ENCODE measurements around the gene ATP6V1G1. TPM values are rescaled to one million over a fixed set of nuclear protein-coding genes. Genes with fewer than 3 reads are reported as not detected.
A peak's percentile ranks its signal among the peaks of the same experiment; 100 is the strongest.
"Not testable (repeated sequence)": the region's sequence is repeated elsewhere in the genome, so short reads cannot be mapped to it uniquely, and the experiment has no call there.

ATP6V1G1 gene
- total RNA-seq, 1 donor from 2014 or later = 92.4 TPM

DNA sequence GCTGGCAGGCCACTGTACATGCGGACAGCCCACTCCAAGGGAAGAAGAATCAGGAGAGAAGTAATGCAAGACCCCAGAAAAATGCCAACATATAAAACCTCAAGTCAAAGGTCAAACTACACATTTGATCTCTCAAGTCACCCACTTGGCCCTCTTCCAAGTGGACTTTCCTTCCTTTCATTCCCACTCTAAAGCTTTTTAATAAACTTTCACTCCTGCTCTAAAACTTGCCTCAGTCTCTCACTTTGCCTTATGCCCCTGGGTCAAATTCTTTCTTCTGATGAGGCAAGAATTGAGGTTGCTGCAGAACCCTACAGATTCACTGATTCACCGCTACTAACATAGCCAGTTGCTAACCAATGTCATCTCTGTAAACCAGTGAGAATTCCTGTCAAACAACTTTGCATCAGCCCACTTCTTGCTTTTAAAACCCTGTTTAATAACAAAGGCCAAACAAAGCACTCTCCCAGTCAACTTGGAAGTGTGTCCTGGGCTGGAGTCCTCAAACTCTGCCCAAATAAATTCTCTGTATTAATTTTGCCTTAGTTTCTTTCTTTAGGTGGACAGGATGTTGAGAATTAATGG, 6.9 kb upstream of the ATP6V1G1 start:
- peak; percentile 61 for ATAC-seq

DNA sequence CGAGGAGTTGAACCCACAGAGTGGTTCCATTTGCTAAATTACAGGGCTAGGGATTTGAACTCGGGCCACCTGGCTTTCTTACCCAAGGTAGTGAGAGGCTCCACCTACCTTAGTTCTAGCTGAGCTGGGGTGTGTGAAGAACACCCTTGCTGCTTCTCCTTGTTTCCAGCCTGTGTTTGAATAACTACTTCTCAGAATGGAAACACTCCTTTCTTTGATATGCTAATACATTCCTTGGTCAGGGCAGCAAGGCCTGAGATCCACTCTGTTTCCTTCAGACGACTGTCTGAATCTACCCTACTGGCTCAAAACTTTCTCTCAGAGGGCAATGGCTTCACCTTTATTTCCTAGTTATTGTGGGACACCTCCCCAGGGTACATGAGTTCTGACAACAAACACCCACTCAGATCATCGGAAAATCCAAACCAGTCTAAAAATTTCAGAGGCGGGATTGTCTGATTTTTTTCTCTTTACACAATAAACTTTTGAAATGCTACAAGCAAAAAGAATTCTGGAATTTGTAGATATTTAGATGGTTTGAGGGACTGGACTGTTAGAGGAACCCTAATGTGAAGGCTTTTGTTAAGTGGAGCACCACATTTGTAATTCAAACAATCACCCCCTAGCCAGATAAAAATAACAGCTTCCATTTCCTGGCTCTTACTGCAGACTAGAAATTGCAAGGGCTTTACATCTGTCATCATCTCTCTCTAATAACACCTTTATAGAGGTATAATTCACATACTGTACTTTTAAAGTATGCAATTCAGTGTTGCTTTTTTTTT, 4.0 kb upstream of the ATP6V1G1 start:
- no peak for ATAC-seq

DNA sequence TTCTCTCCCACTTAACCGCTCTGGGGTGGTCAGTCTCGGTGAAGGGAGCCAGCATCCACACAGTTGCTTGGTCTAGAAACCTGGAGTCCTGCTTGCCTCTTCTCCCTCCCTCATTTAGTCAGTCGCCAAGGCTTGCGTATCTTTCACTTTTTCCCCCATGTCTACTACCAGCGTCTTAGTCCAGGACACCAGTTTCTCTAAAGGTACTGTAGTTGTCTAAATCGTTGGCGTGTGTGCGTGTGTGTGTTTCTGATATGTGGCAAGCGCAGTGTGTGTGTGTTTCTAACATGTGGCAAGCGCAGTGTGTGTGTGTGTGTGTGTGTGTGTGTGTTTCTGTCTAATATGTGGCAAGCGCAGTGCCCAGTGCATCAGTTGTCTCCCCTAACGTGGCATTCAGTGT, 641 bp downstream of the ATP6V1G1 start:
- peak; percentile 12 for ATAC-seq

DNA sequence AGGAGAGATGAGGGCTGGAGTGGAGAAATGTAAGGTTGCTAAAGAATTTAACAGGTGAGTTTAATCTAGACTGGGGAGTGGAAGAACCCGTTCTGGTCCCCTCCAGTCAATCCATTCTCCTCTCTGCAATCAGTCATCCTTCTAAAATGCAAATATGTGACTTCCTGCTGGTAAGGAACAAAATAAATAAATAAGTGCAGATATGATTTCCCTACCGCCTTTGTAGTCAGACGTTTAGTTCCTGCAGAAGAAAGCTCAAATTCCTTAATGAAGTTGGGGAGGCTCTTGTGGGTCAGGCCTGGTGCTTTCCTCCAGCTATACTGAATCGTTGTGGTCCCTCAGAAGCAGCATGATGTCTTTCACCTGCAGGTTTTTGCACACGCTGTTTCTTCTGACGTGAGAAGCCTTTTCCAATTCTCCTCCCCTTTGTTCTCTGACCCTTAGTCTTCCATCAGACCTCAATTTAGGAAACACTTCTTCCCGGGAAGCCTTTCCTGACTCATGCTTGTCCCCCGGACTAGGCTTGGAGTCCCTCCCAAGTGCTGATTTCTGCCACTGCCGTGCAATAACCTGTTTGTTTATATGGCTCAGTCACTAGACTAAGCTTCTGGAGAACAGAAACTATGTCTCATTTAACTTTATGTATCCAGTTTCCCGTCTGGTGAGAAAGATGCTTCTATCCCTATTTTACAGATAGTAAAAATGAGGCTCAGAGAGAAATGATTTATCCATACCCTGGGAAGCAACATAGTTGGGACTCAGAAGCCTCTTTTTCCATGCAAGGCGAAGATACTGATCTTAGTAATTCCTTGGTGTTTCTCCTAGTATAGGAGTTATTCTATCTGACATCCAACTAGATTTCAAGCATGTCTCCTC, 1.3 kb downstream of the ATP6V1G1 start:
- peak; percentile 42 for ATAC-seq

DNA sequence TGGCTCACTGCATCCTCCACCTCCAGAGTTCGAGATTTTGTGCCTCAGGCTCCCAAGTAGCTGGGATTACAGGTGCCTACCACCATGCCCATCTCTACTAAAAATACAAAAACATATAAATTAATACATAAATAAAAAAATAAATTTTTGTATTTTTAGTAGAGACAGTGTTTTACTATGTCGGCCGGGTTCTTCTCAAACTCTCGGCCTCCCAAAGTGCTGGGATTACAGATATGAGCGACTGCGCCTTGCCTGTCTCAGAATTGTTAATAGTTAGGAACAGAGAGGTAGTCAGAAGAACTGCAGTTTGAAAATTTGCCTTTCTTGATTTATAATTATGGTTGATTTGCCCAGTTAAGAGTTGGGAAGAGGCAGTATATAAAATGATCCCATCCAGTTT, 2.8 kb downstream of the ATP6V1G1 start:
- no peak for ATAC-seq

DNA sequence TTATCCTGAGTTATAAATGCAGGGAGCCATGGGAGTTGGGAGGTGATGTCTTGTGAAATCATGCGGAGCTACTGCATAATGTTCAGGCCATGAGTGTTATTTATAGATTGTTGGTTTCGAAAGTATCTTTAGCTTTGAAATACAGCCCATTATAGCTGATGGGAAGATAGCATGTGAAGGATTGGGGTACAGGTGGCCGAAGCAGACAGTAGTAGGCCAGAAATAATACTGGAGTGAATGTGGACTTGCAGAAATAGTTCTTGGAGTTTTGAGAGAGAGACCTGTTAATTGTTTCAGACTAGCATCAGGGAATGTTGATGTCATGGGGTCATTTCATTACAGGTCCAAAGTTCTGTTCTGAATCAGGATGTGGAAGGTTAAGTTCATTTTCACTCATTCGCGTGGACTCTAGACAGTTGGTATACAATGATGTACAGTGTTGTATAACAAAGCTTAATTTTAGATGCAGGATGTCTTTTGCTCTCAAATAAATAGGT, 3.8 kb downstream of the ATP6V1G1 start:
- ATAC-seq = no peak

DNA sequence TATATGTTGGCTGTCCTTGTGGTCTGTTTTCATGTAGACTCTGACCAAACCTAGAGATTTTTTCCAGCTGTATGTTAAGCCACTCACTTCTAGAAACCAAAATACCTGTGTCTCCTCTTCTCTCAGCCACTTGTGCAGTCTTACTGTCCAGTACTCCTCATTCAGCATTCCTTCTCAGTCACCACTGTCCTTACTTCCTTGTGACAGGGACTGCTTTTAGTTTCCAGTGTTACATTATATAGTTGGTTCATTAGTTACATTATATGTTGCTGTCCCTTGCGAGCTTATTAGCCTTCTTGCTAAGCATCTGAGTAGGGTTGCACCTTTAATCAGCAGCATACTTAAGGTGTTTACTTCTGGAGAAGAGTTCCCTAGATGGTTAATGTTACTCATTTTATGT, 4.3 kb downstream of the ATP6V1G1 start:
- ATAC-seq = no peak

DNA sequence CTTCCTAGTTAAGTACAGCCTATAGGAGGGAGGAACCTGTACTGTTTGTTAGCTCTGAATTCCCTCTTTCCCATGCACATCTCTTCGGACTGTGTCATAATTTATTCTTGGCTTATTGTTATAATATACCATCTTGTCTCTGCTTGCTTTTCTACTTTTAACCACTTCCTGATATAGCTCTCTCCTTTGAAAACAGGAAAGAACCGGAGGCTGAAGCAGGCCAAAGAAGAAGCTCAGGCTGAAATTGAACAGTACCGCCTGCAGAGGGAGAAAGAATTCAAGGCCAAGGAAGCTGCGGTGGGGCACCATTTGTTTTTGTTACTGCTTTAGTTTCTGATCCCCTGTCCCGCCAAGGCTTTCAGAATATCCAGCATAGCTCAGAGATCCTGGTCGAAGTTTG, 4.8 kb downstream of the ATP6V1G1 start:
- peak; percentile 67 for ATAC-seq

DNA sequence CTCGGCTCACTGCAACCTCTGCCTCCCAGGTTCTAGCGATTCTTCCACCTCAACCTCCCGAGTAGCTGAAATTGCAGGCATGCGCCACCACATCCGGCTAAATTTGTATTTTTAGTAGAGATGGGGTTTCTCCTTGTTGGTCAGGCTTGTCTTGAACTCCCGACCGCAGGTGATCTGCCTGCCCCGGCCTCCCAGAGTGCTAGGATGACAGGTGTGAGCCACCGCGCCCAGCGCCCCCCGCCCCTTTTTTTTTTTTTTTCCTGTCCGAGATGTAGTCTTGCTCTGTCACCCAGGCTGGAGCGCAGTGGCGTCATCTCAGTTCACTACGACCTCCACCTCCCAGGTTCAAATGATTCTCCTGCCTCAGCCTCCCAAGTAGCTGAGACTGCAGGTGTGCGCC, 6.6 kb downstream of the ATP6V1G1 start:
- ATAC-seq = no peak

DNA sequence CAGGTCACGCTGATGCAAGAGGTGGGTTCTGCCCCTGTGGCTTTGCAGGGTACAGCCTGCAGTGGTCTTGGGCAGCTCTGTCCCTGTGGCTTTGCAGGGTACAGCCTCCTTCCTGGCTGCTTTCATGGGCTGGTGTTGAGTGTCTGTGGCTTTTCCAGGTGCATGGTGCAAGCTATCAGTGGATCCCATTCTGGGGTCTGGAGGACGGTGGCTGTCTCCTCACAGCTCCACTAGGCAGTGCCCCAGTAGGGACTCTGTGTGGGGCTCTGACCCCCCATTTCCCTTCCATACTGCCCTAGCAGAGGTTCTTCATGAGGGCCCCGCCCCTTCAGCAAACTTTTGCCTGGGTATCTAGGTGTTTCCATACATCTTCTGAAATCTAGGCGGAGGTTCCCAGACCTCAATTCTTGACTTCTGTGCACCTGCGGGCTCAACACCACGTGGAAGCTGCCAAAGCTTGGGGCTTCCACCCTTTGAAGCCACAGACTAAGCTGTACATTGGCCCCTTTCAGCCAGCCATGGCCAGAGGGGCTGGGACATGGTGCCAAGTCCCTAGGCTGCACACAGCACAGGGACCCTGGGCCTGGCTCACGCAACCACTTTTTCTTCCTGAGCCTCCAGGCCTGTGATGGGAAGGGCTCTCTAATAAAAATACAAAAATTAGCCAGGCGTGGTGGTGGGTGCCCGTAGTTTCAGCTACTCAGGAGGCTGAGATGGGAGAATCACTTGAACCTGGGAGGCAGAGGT, 13.1 kb downstream of the ATP6V1G1 start:
- ATAC-seq = not testable (repeated sequence)

DNA sequence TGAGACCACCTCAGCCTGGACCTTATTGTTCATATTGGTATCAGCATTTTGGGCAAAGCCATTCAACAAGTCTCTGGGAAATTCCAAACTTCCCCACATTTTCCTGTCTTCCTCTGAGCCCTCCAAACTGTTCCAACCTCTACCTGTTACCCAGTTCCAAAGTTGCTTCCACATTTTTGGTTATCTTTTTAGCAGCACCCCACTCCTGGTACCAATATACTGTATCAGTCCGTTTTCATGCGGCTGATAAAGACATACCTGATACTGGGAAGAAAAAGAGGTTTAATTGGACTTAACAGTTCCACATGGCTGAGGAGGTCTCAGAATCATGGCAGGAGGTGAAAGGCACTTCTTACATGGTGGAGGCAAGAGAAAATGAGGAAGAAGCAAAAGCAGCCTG, 14.2 kb downstream of the ATP6V1G1 start:
- ATAC-seq = not testable (repeated sequence)

DNA sequence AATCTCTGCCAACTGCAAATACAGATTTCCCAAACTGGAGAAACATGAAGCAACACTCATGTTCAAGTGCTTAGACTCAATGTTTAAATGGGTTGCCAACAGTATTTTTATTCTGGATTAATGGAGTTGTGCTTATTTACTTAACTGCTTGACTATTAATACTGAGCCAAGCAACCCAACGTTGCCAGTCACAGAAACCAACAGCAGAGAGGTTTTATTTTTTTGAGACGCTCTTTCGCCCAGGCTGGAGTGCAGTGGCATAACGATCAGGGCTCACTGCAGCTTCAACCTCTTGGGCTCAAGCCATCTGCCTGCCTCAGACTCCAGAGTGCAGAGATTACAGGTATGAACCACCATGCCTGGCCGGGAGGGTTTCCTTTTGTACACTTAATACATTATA, 15.1 kb downstream of the ATP6V1G1 start:
- ATAC-seq = peak; percentile 12

DNA sequence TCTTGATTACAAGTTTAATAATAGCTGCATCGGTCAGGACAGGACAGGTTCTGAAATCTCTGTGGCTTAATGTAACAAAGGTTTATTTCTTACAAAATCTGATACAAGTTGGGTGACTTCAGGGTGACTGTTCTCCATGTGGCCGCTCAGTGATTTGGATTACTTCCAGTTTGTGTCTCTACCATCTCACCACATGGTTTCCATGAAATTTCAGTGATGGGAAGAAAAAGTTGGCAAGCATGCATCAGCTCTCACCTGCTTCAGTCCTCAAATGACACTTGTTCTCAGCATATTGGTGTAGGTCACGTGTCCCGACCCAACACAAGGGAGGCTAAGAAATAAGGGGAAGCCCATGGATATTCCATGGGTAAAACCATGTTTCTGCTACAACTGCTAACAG, 15.7 kb downstream of the ATP6V1G1 start:
- ATAC-seq = peak; percentile 85

DNA sequence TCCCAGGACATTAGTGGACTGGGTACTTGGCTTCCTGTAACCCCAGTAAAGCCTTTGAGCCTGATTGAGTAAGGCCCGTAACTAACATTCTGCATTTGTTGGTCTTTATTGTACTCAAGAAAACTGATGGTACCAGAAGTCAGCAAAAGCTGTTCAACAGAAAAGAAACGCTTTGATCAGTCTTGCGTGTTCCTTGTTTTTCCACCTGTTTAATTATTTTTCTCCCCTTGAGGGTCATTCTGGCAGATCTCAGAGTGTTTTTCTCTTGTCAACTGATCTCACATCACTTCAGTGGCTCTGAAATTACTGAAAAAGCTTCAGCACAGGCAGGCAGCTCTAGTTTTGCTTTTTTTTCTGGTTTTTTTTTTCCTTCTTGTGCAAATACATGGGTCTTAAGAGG, 17.4 kb downstream of the ATP6V1G1 start:
- no peak for ATAC-seq

DNA sequence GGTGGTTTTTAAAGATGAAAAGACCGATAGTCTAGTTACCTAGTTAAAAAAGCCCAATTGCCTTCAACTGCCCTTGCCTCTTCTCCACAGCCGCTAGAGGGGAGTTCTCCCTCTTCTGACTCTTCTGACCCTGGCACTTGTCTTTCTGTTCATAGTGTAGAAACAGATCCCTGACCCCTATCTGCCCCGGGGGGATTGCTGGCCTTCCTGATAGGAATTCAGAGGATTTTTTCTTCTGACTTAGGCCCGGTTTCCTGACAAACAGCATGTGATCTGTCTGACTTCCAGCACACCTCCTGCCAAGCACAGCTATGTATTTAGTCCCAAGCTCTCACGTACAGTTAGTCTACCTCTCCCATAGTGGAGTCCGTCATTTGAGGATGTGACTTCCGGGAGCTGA, 18.5 kb downstream of the ATP6V1G1 start:
- no peak for ATAC-seq

DNA sequence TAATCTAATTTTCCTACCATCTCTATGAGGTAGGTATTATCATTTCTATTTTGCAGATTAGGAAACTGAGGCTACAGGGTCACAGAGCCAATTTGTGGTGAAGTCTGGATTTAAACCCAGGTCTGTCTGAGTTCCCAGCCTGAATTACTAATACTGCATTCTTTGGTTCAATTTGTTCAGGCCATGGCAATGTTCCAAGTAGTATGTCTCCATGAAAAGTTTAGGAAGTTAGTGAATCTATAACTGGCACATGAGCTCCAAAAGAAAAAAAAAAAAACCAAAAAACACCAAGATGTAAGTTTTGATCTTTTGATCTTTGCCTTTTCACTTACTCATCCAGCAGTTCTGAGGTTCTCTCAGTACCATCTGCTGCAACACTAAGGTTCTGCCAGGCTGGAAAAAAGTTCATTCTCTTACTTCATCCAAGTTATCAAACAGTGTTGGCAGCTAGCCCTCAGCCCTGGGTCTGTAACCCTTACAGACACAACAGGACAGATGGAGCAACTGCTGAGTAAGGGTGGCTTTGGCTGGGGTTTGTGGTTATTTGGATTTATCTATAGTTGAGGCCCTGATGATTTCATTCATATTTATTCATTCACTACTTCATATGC, 19.1 kb downstream of the ATP6V1G1 start:
- no peak for ATAC-seq

DNA sequence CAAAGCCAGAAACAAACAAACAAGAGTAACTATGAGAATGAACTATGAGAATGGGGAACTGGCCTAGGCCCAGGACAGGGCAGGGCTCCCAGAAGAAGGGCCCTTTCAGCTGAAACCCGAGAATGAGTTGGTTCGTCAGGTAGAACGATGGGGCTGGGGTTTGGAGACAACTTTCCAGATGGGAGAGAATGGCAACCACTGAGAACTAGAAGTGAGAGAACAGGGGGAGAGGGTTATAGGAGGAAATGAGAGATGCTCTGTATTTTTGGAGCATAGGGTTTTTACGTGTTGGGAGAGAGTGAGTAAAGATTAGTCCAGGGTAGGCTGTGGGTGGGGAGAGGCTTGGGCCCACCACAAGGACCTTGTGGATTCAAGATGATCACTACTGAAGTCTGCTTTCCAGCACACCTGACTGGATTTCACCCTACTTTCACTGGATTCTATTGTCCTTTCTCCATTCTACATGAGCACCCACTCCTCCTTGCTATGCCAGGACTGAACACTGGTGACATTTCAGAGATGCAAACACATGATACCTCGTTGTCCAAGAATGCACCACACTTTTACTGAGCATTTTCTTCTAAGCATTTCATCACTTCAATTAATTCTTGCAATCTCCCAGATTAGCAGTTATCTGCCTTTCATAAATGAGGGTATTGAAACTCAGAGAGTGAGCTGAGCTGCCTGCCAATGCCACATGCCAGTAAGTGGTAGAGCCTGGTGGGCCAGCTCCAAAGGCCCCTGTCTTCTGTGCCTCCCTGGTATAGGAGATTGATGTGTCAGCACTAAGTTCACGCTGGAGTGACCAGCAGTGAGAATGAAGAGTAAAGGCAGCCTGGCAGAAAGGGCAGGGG, 20.3 kb downstream of the ATP6V1G1 start:
- ATAC-seq = no peak

DNA sequence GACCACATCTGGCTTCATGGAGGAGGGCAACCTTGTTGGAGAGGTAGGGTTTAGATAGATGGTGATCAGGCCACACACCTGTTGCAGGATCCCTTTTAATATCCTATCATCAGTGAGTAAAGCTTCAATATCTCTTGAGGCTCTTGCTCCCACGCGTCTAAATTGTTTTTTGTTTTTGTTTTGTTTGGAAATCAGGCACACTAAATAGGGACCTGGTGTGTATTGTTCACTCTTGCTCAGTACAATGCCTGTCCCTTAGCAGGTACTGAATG, 20.9 kb downstream of the ATP6V1G1 start:
- no peak for ATAC-seq

DNA sequence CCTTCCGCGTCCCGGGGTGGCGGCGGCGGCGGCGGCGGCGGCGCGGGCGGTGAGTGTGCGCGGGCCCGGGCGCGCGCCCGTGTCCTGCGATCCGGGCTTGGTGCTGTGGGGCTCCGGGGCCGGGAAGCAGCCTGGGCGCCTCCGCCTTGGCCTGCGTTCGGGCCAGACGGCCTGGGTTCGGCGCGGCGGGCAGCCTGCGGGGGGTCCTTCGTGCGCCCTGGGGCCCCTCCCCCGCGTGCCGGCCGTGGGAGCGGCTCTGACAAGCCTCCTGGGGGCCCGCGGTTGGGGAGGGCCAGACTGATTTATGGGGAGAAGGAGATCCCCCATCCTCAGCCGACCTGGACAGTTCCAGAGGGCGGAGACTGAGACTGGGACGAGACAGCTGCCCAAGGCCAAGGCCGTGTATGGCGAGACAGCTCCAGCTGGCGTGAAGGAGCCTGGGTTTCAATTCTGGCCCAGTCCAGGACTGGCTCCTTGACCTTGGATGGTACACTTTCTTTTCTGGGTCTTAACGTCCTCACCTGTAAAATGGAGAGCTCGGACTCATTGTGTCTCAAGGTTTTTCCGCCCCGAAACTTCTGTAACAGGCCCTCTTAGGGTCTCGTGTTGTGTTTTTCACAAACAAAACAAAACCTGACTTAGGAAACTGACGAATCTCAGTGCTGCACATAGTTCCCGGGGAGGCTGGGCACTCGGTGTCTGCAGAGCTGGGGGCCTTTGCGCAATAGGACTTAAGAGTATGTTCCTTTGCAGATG, 24.1 kb downstream of the ATP6V1G1 start:
- ATAC-seq = peak; percentile 68

DNA sequence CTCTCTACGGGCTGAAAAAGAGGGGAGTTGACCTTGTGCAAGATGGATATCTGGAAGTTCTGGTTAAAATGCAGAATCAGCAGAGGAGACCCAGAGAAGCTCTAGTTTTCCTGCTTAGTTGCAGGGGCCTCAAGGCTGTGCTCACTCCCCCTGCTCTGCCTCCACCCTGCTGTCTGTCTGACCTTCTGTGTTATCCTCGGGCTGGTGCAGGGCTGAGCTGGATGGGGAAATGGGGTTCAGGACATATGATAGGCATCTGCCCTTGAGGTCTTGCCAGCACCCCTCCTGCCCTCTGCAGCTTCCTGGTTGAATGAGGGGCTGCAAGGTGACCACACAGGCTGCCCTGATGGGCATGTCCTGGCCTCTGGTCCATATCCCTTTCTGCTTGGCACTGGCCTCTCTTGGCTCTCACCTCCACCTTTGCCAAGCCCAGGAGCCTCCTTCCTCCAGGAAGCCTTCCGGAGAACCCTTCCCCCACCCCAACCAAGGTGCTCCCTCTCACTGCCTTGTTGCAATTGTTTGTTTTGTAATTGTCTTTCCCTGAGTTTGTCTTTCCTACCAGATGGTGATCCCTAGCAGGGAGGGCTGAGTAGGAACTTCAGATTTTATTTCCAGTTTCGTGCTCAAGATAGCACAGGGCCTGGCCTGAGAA, 24.8 kb downstream of the ATP6V1G1 start:
- peak; percentile 15 for ATAC-seq

All from esophagus mucosa (tissue), 1 donor.